ENCODE measurements around the gene CDH24. TPM values are rescaled to one million over a fixed set of nuclear protein-coding genes. Genes with fewer than 3 reads are reported as not detected.

CDH24 gene
- total and polyA plus RNA-seq, 2 of the 4 experiments (the other 2 are of a cell fraction): 3.9 to 24.4 TPM

DNA sequence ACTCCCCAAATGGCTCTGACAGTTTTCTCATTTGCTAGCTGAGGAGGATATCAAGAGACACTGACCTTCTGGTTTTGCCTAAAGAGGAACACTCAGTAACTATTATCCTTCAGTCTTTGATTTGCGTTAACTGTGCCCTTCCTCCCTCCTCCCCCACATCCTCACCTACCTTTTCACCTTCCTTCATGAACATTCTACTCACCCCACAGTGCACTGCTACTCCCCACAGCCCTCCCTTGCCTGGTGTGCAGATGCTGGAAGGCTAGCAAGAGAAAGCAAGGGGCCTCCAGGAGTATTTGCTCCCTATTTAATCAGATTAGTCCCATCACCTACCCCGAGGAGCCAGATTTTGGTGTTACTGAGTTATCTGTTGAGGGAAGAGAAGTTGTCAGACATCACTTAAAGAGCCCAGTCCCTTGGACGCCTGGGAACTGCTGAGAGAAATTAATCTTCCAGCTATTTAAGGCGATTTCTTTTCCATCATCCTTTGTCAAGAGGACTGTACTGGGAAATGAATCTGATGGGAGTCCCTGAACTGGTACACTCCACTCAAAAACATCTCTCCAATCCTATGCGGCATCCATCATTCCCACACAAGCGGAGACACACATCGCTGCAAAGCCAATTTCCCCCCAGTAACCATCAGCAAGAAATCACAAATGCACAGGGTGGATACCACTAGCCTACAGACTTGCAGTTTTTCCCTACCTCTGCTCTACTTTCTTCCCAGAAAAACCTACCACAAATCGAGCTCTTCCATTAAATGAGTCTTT, 34.1 kb downstream of the CDH24 start (continued):
- no peak for TF ChIP-seq BHLHE40 (IDR thresholded peaks at IDR 0.05; ENCODE audit: low read depth, low read length)

DNA sequence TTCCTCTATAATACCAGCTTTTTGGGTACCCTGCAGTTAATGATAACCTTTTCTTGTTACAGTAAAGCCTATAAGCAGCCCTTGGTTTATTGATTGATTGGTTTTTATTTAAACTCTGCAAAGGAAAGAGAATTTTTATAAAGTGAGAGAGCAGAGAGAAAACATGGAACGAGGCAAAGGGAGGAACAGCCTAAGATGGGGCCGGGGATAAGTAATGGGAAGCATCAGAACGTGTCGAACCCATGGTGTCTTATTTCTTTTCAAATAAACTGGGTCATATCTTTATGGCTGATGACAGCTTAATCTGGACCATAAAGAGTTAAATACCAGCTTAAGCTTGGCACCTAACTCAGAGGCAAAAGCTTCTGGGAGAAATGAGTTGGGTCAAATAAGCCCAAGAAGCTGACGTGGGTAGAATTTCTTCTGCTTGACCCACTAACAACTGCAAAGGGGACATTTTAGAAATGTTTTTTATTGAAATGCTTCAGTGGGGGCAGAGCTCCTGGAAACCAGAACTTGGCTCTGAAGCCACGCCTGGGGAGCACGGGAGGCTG, 35.4 kb downstream of the CDH24 start:
- Histone ChIP-seq H3K4me2 (ENCODE audit: low read depth, low read length) (no peak overlapping the region), H4K5ac (ENCODE audit: low read depth, low read length) (no peak overlapping the region), H3K14ac (replicated peaks; ENCODE audit: low read depth, low read length) (no peak overlapping the region), H3K4me3 (ENCODE audit: insufficient read depth, low read depth, low read length) (no peak overlapping the region), H2BK20ac (ENCODE audit: low read depth, low read length) (no peak overlapping the region), H3K79me1 (ENCODE audit: low read depth in 1 of 2, low read length in 2 of 2) (peaks cover 3 to 11% of the 10 kb centered on the region in 2 experiments; a peak in 2 of 4 replicates), H3K23ac (ENCODE audit: low read depth, low read length) (no peak overlapping the region), H3K9me1 (ENCODE audit: insufficient read depth, low read length) (peaks cover 9% of the 10 kb centered on the region), H4K8ac (ENCODE audit: low read depth in 2 of 2, low read length in 2 of 2) (no peak overlapping the region), H2BK15ac (ENCODE audit: low read depth, low read length) (no peak overlapping the region), H4K91ac (ENCODE audit: insufficient read depth, low read depth, low read length) (no peak overlapping the region), H3K18ac (ENCODE audit: low read depth, low read length) (no peak overlapping the region), H2BK120ac (ENCODE audit: low read depth, low read length) (no peak overlapping the region), H3K36me3 (ENCODE audit: control insufficient read depth, insufficient read depth, low read length) (peaks cover 14% of the 10 kb centered on the region), H3K27ac (ENCODE audit: insufficient read depth, low read length) (no peak overlapping the region), H3K9me3 (ENCODE audit: control insufficient read depth, insufficient read depth, low read length) (no peaks in the 10 kb centered on the region), H4K20me1 (ENCODE audit: insufficient read depth, low read length) (peaks cover 9% of the 10 kb centered on the region), H2AK9ac (replicated peaks; ENCODE audit: low read depth, low read length, poor library complexity) (no peak overlapping the region), H3K4ac (ENCODE audit: low read depth, low read length) (no peak overlapping the region), H2AK5ac (ENCODE audit: low read depth, low read length) (no peak overlapping the region), H3K4me1 (ENCODE audit: control insufficient read depth, insufficient read depth, low read length) (peaks cover 11% of the 10 kb centered on the region), H2BK5ac (ENCODE audit: low read depth, low read length, poor library complexity, severe bottlenecking) (no peak overlapping the region), H3K9ac (ENCODE audit: low read depth, low read length) (no peak overlapping the region), H3K27me3 (ENCODE audit: control insufficient read depth, insufficient read depth, low read length) (no peaks in the 10 kb centered on the region), H2AFZ (replicated peaks; ENCODE audit: low read length, poor library complexity) (no peak overlapping the region), H3K56ac (ENCODE audit: extremely low read depth, insufficient read depth, low read length) (no peak overlapping the region)
- BruUV-seq (replicated peaks): no TSS peak
- in situ Hi-C loops (cut with MboI; ENCODE audit: low sequenced_read_pairs) (no loop called here), intact Hi-C loops (cut with micrococcal nuclease) (no loop called here), dilution Hi-C loops (cut with HindIII; ENCODE audit: low sequenced_read_pairs, unreplicated experiment) (no loop called here)
- ATAC-seq (ENCODE audit: low read depth): no peak
- ChIA-PET CTCF (interaction anchor here (1.5 kb wide), 1 partner anchor 13 kb away, joined by 3 read pairs; no protein-coding TSS in a partner anchor), POLR2A (ENCODE audit: unreplicated experiment) (no interaction called here)
- 43% methylated on average over 1 of the region's 7 CpGs; no CpG with 5 or more reads in 1 of the 2 experiments for WGBS, 2 experiments (ENCODE audit: extremely low coverage in 2 of 2, insufficient read length in 1 of 2)
- no peak for DNase-seq
- TF ChIP-seq CHD1 (IDR thresholded peaks at IDR 0.05; ENCODE audit: low read depth, low read length): no peak
- TF ChIP-seq CEBPB (IDR thresholded peaks at IDR 0.05; ENCODE audit: low read depth, low read length): no peak
- no peak for TF ChIP-seq RCOR1 (IDR thresholded peaks at IDR 0.05; ENCODE audit: insufficient replicate concordance, low read length)
- no peak for TF ChIP-seq RAD21 (IDR thresholded peaks at IDR 0.05; ENCODE audit: low read length)
- no peak for TF ChIP-seq MAZ (IDR thresholded peaks at IDR 0.05; ENCODE audit: borderline replicate concordance, low read depth, low read length)
- TF ChIP-seq SMC3 (IDR thresholded peaks at IDR 0.05; ENCODE audit: low read depth, low read length): no peak
- no peak for TF ChIP-seq MAFK (IDR thresholded peaks at IDR 0.05; ENCODE audit: low read depth, low read length)
- no peak for TF ChIP-seq BHLHE40 (IDR thresholded peaks at IDR 0.05; ENCODE audit: low read depth, low read length)
- TF ChIP-seq, protein P1, sequence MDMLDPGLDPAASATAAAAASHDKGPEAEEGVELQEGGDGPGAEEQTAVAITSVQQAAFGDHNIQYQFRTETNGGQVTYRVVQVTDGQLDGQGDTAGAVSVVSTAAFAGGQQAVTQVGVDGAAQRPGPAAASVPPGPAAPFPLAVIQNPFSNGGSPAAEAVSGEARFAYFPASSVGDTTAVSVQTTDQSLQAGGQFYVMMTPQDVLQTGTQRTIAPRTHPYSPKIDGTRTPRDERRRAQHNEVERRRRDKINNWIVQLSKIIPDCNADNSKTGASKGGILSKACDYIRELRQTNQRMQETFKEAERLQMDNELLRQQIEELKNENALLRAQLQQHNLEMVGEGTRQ (IDR thresholded peaks at IDR 0.05; ENCODE audit: low read depth, low read length): no peak
- TF ChIP-seq MXI1 (IDR thresholded peaks at IDR 0.05; ENCODE audit: borderline replicate concordance, low read depth, low read length): no peak
- TF ChIP-seq RFX5 (IDR thresholded peaks at IDR 0.05; ENCODE audit: low read depth, low read length): no peak
- TF ChIP-seq, protein P2, sequence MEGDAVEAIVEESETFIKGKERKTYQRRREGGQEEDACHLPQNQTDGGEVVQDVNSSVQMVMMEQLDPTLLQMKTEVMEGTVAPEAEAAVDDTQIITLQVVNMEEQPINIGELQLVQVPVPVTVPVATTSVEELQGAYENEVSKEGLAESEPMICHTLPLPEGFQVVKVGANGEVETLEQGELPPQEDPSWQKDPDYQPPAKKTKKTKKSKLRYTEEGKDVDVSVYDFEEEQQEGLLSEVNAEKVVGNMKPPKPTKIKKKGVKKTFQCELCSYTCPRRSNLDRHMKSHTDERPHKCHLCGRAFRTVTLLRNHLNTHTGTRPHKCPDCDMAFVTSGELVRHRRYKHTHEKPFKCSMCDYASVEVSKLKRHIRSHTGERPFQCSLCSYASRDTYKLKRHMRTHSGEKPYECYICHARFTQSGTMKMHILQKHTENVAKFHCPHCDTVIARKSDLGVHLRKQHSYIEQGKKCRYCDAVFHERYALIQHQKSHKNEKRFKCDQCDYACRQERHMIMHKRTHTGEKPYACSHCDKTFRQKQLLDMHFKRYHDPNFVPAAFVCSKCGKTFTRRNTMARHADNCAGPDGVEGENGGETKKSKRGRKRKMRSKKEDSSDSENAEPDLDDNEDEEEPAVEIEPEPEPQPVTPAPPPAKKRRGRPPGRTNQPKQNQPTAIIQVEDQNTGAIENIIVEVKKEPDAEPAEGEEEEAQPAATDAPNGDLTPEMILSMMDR (conservative IDR thresholded peaks at IDR 0.05; ENCODE audit: low read depth, low read length): no peak

Data from IMR-90 (cell line).